Esophagus mucosa (tissue), 1 donor: ENCODE data around the gene BMAL2. TPM values are rescaled to one million over a fixed set of nuclear protein-coding genes. Genes with fewer than 3 reads are reported as not detected.
A peak's percentile ranks its signal among the peaks of the same experiment; 100 is the strongest.

Source experiments
- ATAC-seq: fragments of 200-7000 bp; cut with Tn5 transposase; one replicate; pipeline ENCODE4 v1.9.1; 2020
- total RNA-seq: library from RNA; stranded (reverse); gene quantifications from one replicate; pipeline ENCODE4 v1.2.4, GENCODE V29; 2023
- donor health status: DM: yes; HTN: yes; CAD: no.

BMAL2 gene
- total RNA-seq, result 58.3 TPM

GRCh38 chr12:27332714-27333402 is at the start of gene BMAL2:
Gene BMAL2 (plus strand): TSS chr12:27332836. CDS start chr12:27333073, 237 bp downstream.
- ATAC-seq, result peak; percentile 19

- ATAC-seq, result no peak
These were observed 48.6 kb upstream of the BMAL2 start for GRCh38 chr12:27284021-27284420.

DNA sequence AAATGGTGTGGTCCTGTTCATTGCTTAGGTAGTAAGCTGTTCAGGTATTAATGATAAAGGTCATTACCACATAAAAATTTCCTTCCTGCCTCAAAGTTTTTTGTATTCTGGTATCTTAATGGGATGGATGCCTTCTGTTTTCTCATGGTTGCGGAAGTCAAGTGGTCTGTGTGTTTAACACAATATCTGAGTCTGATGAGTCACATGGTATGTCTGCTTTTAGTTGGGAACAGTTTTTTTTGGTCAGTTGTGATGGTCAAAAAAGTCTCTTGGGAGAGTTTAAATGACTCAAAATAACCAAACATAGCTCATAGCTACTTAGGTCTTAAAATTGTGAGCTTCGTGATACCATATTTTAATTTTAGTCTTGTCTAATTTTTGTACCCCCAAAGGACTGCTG is 47.9 kb upstream of the BMAL2 start:
- no peak for ATAC-seq

- no peak for ATAC-seq
These were observed 47.2 kb upstream of the BMAL2 start for GRCh38 chr12:27285403-27285802.

GRCh38 chr12:27289414-27289813 is 43.2 kb upstream of the BMAL2 start:
- ATAC-seq, result no peak

DNA sequence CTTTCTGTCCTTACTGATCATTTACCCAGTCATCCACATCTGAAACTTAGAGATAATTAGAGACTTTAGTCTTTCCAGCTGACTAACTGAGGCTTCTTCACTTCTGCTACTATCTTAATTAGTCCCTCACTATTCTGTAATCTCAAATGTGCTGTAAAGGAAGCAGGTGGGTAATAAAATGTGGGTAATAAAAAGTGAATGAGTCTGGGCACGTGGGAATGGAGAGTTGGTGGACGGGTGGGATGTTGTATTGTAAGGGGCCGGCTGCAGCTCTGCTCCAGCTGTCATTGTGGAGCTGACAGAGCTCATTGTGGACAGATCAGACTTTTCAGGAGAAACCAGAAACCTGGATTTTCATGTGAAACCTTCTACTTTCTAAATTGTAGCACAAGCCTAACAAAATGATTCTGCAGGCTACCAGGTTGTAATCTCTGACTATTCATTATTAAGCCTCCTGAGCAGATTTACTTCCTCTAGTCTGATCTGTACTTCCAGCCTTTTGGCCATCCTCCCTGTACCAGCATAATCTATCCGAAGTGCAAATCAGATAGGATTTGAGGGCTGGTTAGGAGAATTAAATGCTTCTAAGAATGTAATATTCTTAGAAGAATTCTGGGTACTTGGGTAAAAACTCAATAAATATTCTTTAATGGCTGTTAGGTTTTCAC is 42.0 kb upstream of the BMAL2 start:
- no peak for ATAC-seq

DNA sequence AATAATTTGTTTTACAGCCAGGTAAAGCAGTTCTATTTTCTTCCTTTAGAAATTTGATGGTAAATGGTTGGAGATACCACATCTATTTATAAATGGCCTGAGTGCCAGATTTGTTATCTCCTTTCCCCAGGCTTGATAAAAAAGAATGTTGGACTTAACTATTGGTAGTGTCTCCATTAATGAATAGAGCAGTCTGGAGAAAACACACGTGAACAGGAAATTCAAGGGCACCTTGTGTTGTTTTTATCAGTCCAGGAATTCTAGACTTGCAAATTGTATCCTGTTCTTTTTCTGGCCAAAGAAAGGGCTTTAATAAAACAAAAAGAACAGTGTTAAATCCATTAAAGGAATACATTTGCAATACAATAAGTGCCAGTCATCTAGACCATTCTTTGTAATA is 40.8 kb upstream of the BMAL2 start:
- no peak for ATAC-seq

DNA sequence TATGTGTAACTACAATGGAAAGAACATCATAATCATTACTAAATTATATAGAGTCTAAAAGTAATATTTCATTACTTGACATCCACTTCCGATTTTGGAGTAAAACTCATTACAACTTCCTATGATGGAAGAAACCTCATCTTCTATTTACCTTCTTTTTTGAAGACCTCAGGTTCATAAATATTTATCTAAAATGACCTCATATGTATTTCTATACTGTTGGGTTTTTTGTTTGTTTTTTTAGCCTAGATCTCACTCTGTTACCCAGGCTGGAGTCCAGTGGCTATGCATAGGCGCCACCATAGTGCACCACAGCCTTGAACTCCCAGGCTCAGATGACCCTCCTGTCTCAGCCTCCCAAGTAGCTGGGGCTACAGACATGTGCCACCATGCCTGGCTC is 39.9 kb upstream of the BMAL2 start:
- no peak for ATAC-seq

- peak; percentile 55 for ATAC-seq
These were observed 39.2 kb upstream of the BMAL2 start for GRCh38 chr12:27293463-27293862.

DNA sequence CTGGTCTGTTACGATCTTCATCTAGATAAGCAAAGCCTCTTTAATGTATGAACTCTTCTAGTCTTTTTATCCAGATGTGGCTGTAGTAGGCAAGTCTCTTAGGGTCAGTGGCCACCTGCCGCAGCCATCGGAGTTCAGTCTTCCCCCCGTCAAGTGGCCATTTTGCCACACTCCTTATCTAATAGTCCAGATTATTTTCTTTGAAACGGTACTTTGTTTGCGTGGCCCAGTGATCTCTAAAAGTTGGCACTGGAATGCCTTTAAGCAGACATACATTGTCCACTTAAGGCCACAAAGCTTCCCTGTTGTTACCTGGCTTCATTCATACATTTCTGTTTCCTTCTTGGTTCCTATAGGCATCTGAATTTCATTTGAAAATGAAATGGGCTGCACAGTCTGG is 36.0 kb upstream of the BMAL2 start:
- no peak for ATAC-seq

DNA sequence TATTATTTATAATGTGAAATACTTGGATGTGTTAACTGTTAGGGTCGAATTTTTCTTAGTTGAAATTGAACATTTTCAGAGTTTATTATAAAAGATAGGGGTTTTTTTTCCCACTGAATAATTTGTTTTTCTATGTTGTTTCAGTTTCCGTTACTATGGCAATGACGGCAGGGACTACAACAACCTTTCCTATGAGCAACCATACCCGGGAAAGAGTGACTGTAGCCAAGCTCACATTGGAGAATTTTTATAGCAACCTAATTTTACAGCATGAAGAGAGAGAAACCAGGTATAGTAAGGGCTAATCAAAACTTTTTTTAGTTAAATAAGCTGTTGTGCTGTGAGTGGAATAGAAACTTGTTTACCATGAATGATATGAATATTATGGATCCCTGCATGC is 35.1 kb upstream of the BMAL2 start:
- ATAC-seq, result no peak

- no peak for ATAC-seq
These were observed 33.5 kb upstream of the BMAL2 start for GRCh38 chr12:27299102-27299501.

DNA sequence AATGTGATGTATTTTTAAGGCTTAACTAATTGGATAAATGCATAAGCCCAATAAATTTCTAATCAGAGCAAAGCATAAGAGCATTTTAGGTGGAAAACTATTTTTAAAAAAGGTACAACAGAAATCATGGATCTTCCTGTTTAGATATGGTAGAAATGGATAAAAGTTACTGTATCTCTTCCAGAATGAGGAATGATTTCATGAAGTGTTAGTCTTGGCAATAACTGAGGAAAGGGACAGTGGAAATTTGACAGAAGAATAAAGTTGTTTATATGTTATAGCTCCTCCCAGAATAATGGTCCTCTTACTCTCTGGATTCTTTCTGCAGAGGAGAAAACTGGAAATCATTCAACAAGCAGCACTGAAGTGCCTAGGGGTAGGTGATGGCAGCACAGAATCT is 32.4 kb upstream of the BMAL2 start:
- no peak for ATAC-seq

DNA sequence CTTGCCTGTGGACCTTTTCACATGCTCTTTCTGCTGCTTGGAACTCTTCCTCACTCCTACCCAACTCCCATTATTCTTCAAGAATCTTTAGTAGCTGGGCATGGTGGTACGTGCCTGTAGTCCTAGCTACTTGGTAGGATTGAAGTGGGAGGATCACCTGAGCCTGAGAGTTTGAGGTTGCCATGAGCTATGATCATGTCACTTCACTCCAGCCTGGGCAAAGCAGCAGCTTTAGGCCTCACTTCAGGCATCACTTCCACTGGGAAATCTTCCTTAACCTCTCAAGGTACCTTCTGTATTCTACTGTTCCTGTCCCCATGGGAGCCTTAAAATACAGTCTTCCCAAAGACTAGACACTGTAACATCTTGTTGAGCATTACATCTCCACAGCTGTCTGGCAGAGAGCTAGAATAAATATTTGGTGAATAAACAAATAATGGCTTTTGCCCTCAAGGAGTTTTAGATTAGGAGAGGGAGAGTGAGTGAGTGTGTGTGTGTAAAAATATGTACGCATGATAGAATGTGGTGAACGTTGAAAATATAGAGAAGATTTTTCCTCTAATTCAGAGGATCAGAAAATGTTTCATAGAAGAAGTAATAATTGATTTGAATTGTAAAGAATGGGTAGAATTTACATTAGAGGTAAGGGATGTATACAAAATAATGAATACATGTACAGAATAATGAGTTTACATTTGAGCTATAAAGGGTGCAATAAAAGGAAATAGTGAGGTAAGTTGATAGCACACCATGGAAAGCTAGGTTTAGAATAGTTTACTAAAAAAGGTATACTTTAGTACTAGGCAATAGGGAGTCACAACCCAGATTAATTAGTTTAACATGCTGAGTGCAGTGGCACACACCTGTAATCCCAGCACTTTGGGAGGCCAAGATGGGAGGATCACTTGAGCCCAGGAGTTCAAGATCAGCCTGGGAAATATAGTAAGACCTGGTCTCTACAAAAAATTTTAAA is 29.2 kb upstream of the BMAL2 start:
- no peak for ATAC-seq

- ATAC-seq, result no peak
These were observed 27.8 kb upstream of the BMAL2 start for GRCh38 chr12:27304856-27305255.

- no peak for ATAC-seq
These were observed 26.8 kb upstream of the BMAL2 start for GRCh38 chr12:27305673-27306456.

DNA sequence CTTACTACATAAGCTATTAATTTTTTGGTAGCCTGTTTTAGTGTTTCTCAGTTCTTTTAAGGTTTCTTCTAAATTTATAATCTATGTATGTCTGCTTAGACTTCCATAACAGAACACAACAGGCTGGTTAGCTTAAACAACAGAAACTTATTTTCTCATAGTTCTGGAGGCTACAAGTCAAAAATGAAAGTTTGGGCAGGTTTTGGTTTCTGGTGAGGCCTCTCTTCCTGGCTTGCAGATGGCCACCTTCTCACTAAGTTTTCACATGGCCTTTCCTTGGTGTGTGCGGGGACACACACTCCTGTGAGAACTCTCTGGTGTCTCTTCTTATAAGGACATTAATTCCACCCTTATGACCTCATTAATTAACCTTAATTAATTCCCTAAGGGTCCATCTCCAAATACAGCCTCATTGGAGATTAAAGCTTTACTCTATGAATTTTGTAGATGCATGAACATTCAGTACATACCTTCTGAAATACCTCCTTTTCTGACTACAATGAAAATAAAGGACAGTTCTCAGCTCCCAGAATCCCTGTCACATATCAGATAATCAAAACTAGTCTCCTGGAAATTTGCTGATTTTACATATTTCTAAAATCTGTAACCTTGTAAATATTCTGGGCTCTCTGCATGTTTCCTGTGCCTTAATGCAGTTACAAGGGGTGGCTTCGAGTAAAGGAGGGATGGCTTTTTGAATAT is 23.2 kb upstream of the BMAL2 start:
- no peak for ATAC-seq

DNA sequence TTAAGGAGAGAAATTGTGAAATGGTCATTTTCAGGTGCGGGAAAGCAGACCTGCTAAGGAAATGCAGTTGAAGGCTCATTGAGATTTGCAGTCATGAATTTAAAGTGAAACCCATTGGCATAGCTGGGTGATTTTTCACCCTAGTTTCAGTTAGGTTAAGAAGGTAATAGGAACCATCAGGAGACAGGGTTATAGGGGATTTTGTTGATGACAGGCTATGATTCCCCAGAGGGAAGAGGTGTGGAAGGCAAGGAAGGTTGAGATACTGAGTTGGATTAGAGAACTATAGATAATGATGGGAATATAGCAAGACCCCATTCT is 22.7 kb upstream of the BMAL2 start:
- no peak for ATAC-seq

DNA sequence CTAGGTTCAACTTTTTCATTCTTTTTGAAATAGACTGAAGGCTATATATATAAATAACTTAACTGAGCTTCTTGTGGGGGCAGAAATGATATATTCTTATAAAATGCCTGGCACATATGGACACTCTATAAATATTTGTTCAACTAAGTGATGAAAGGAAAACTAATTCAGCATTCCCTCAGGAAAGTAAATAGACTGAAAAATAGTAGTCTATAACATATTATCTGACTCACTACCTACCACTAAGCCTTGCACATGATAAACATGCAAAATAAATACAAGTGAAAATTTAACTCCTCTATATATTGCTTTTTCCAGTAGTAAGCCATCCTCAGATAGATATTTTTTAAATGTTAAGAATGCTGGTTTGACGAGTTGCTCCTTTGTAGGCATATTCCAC is 15.7 kb upstream of the BMAL2 start:
- ATAC-seq, result no peak

- ATAC-seq, result no peak
These were observed 13.2 kb upstream of the BMAL2 start for GRCh38 chr12:27319409-27319808.

DNA sequence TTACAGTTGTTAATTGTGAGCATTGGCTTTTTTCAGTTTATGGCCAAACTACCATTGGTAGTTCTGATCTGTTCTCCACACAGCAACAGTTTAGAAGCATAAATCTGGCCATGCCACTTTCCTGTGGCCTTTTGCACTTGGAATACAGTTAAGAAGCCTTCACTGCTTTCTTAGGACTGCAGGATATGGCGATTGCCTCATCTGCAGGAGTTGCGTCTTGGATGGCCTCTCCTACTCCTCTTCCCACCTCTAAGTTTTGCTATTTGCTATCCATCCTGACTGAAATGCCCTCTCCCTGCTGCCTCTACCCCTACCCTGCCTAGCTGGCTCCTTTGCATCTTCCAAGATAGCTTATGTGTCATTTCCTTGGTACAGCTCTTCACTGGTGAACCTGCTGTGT is 12.8 kb upstream of the BMAL2 start:
- ATAC-seq, result no peak

DNA sequence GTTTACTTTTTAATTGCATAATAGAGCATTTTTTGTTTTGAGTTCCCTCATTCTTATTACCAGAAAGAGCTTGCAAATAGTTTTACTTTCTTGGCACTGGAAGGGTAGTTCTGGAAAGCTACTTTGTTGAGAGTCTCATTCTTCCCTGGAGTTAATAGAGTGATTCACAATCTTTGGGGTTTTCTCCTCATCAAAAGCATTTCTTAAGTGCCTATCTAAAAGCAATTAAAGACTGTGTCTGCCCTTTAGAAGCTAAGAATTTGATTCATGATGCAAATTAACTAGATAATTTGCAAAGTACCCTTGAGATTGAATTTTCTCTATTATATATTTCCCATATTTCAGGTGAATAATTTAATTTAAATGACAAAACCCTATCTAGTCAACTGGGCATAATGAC is 8.1 kb upstream of the BMAL2 start:
- ATAC-seq, result no peak
